Measurements from ENCODE around the gene ACOT12. TPM values are rescaled to one million over a fixed set of nuclear protein-coding genes. Genes with fewer than 3 reads are reported as not detected.

Gene ACOT12
- total and polyA plus RNA-seq, 7 experiments from 2014 or later = 0.46 to 1.1 TPM; not detected in 5

- intact Hi-C loops (cut with micrococcal nuclease) = no loop called here
- Mint-ChIP-seq H3K36me3 (peaks cover 5 to 38% (median 17%) of the 10 kb centered on the region in 5 donors), H3K4me1 (no peaks in the 10 kb centered on the region), H3K4me3 (no peak overlapping the region), H3K9me3 (no peaks in the 10 kb centered on the region), H3K27me3 (no peaks in the 10 kb centered on the region), H3K27ac (no peak overlapping the region)
- ChIA-PET POLR2A (no interaction called here), CTCF (interaction anchor here (0.7 kb wide), 1 partner anchor 16 kb away, joined by 3 read pairs; no protein-coding TSS in a partner anchor)
- Histone ChIP-seq H3K4me1 (ENCODE audit: control insufficient read depth in 2 of 2, insufficient read depth in 2 of 2, low read length in 2 of 2) (no peaks in the 10 kb centered on the region), H3K27ac (ENCODE audit: low read depth, low read length) (no peak overlapping the region), H3K27me3 (ENCODE audit: control insufficient read depth in 2 of 2, insufficient read depth in 2 of 2, low read length in 2 of 2) (no peaks in the 10 kb centered on the region), H3K4me3 (ENCODE audit: low read length) (no peak overlapping the region), H3K9me3 (ENCODE audit: control insufficient read depth in 2 of 3, low read length in 3 of 3) (no peaks in the 10 kb centered on the region), H3K36me3 (ENCODE audit: control insufficient read depth in 2 of 3, insufficient read depth in 3 of 3, low read length in 3 of 3) (peaks cover 0 to 27% (median 4%) of the 10 kb centered on the region in 3 experiments)
- no peak for DNase-seq
- ATAC-seq = no peak
Measured at GRCh38 chr5:81315830-81316229, 78.1 kb downstream of the ACOT12 start.

- Histone ChIP-seq H3K9me3 (ENCODE audit: control insufficient read depth in 2 of 3, low read length in 3 of 3) (no peaks in the 10 kb centered on the region), H3K27ac (ENCODE audit: low read depth, low read length) (no peak overlapping the region), H3K4me1 (ENCODE audit: control insufficient read depth in 2 of 2, insufficient read depth in 2 of 2, low read length in 2 of 2) (no peaks in the 10 kb centered on the region), H3K36me3 (ENCODE audit: control insufficient read depth in 2 of 3, insufficient read depth in 3 of 3, low read length in 3 of 3) (peaks cover 0 to 31% (median 4%) of the 10 kb centered on the region in 3 experiments), H3K27me3 (ENCODE audit: control insufficient read depth in 2 of 2, insufficient read depth in 2 of 2, low read length in 2 of 2) (no peaks in the 10 kb centered on the region), H3K4me3 (ENCODE audit: low read length) (no peak overlapping the region)
- ATAC-seq (no peak), DNase-seq (no peak)
- intact Hi-C loops (cut with micrococcal nuclease) = no loop called here
- no peaks in the 10 kb centered on the region for H3K27me3 Mint-ChIP-seq
- H3K27ac Mint-ChIP-seq = no peak overlapping the region
- peaks cover 6 to 42% (median 17%) of the 10 kb centered on the region in 5 donors for H3K36me3 Mint-ChIP-seq
- CTCF ChIA-PET = interaction anchor here (0.7 kb wide), 1 partner anchor 16 kb away, joined by 3 read pairs; no protein-coding TSS in a partner anchor
- no peak overlapping the region for H3K4me3 Mint-ChIP-seq
- no peaks in the 10 kb centered on the region for H3K9me3 Mint-ChIP-seq
- POLR2A ChIA-PET = no interaction called here
- no peaks in the 10 kb centered on the region for H3K4me1 Mint-ChIP-seq
Measured at GRCh38 chr5:81315336-81315735, 78.6 kb downstream of the ACOT12 start.

GRCh38 chr5:81314581-81314980 lies 79.4 kb downstream of the ACOT12 start:
- Histone ChIP-seq H3K27me3 (ENCODE audit: control insufficient read depth in 2 of 2, insufficient read depth in 2 of 2, low read length in 2 of 2) (no peaks in the 10 kb centered on the region), H3K4me3 (ENCODE audit: low read length) (no peak overlapping the region), H3K27ac (ENCODE audit: low read depth, low read length) (no peak overlapping the region), H3K9me3 (ENCODE audit: control insufficient read depth in 2 of 3, low read length in 3 of 3) (no peaks in the 10 kb centered on the region), H3K4me1 (ENCODE audit: control insufficient read depth in 2 of 2, insufficient read depth in 2 of 2, low read length in 2 of 2) (no peaks in the 10 kb centered on the region), H3K36me3 (ENCODE audit: control insufficient read depth in 2 of 3, insufficient read depth in 3 of 3, low read length in 3 of 3) (peaks cover 0 to 39% (median 6%) of the 10 kb centered on the region in 3 experiments)
- intact Hi-C loops (cut with micrococcal nuclease) = no loop called here
- Mint-ChIP-seq H3K4me1 (no peaks in the 10 kb centered on the region), H3K27ac (no peak overlapping the region), H3K36me3 (peaks cover 6 to 46% (median 17%) of the 10 kb centered on the region in 5 donors), H3K27me3 (no peaks in the 10 kb centered on the region), H3K9me3 (no peaks in the 10 kb centered on the region), H3K4me3 (no peak overlapping the region)
- ChIA-PET CTCF (no interaction called here), POLR2A (no interaction called here)
- ATAC-seq (no peak), DNase-seq (no peak)

- Mint-ChIP-seq H3K27ac (no peak overlapping the region), H3K4me1 (peaks cover 0 to 3% (median 0%) of the 10 kb centered on the region in 7 donors), H3K27me3 (no peaks in the 10 kb centered on the region), H3K4me3 (no peak overlapping the region), H3K9me3 (no peaks in the 10 kb centered on the region), H3K36me3 (peaks cover 6 to 54% (median 19%) of the 10 kb centered on the region in 5 donors)
- Histone ChIP-seq H3K4me1 (ENCODE audit: control insufficient read depth in 2 of 2, insufficient read depth in 2 of 2, low read length in 2 of 2) (no peaks in the 10 kb centered on the region), H3K36me3 (ENCODE audit: control insufficient read depth in 2 of 3, insufficient read depth in 3 of 3, low read length in 3 of 3) (peaks cover 0 to 41% (median 9%) of the 10 kb centered on the region in 3 experiments), H3K27me3 (ENCODE audit: control insufficient read depth in 2 of 2, insufficient read depth in 2 of 2, low read length in 2 of 2) (no peaks in the 10 kb centered on the region), H3K27ac (ENCODE audit: low read depth, low read length) (no peak overlapping the region), H3K9me3 (ENCODE audit: control insufficient read depth in 2 of 3, low read length in 3 of 3) (no peaks in the 10 kb centered on the region), H3K4me3 (ENCODE audit: low read length) (no peak overlapping the region)
- no peak for DNase-seq
- ATAC-seq = no peak
- ChIA-PET CTCF (no interaction called here), POLR2A (no interaction called here)
- intact Hi-C loops (cut with micrococcal nuclease) = no loop called here
Measured at GRCh38 chr5:81313686-81314085, 80.2 kb downstream of the ACOT12 start.

- ATAC-seq (no peak), DNase-seq (no peak)
- Histone ChIP-seq H3K36me3 (ENCODE audit: control insufficient read depth in 2 of 3, insufficient read depth in 3 of 3, low read length in 3 of 3) (peaks cover 0 to 41% (median 9%) of the 10 kb centered on the region in 3 experiments), H3K9me3 (ENCODE audit: control insufficient read depth in 2 of 3, low read length in 3 of 3) (no peaks in the 10 kb centered on the region), H3K27me3 (ENCODE audit: control insufficient read depth in 2 of 2, insufficient read depth in 2 of 2, low read length in 2 of 2) (no peaks in the 10 kb centered on the region), H3K4me3 (ENCODE audit: low read length) (no peak overlapping the region), H3K27ac (ENCODE audit: low read depth, low read length) (no peak overlapping the region), H3K4me1 (ENCODE audit: control insufficient read depth in 2 of 2, insufficient read depth in 2 of 2, low read length in 2 of 2) (no peaks in the 10 kb centered on the region)
- no peaks in the 10 kb centered on the region for H3K9me3 Mint-ChIP-seq
- H3K4me3 Mint-ChIP-seq = no peak overlapping the region
- H3K27me3 Mint-ChIP-seq = no peaks in the 10 kb centered on the region
- peaks cover 0 to 3% (median 0%) of the 10 kb centered on the region in 7 donors for H3K4me1 Mint-ChIP-seq
- POLR2A ChIA-PET = no interaction called here
- CTCF ChIA-PET = no interaction called here
- no peak overlapping the region for H3K27ac Mint-ChIP-seq
- H3K36me3 Mint-ChIP-seq = peaks cover 6 to 54% (median 20%) of the 10 kb centered on the region in 5 donors
- intact Hi-C loops (cut with micrococcal nuclease) = no loop called here
Measured at GRCh38 chr5:81313278-81313677, 80.7 kb downstream of the ACOT12 start.

- Mint-ChIP-seq H3K9me3 (no peaks in the 10 kb centered on the region), H3K4me1 (peaks cover 0 to 10% (median 3%) of the 10 kb centered on the region in 7 donors), H3K27ac (peak overlapping the region in 4 of 9 donors; percentile 6 to 54 (median 28)), H3K4me3 (no peak overlapping the region), H3K36me3 (peaks cover 6 to 50% (median 19%) of the 10 kb centered on the region in 5 donors), H3K27me3 (no peaks in the 10 kb centered on the region)
- ChIA-PET POLR2A (no interaction called here), CTCF (interaction anchor here (2.0 kb wide), 1 partner anchor 10 kb away, joined by 5 read pairs; no protein-coding TSS in a partner anchor)
- Histone ChIP-seq H3K9me3 (ENCODE audit: control insufficient read depth in 2 of 3, low read length in 3 of 3) (no peaks in the 10 kb centered on the region), H3K27me3 (ENCODE audit: control insufficient read depth in 2 of 2, insufficient read depth in 2 of 2, low read length in 2 of 2) (no peaks in the 10 kb centered on the region), H3K4me1 (ENCODE audit: control insufficient read depth in 2 of 2, insufficient read depth in 2 of 2, low read length in 2 of 2) (no peaks in the 10 kb centered on the region), H3K4me3 (ENCODE audit: low read length) (no peak overlapping the region), H3K36me3 (ENCODE audit: control insufficient read depth in 2 of 3, insufficient read depth in 3 of 3, low read length in 3 of 3) (peaks cover 0 to 41% (median 9%) of the 10 kb centered on the region in 3 experiments), H3K27ac (ENCODE audit: low read depth, low read length) (no peak overlapping the region)
- intact Hi-C loops (cut with micrococcal nuclease) = no loop called here
- ATAC-seq (no peak), DNase-seq (no peak)
Measured at GRCh38 chr5:81310402-81311063, 83.4 kb downstream of the ACOT12 start.

- no peak overlapping the region for H3K4me3 Mint-ChIP-seq
- Histone ChIP-seq H3K9me3 (ENCODE audit: control insufficient read depth in 2 of 3, low read length in 3 of 3) (no peaks in the 10 kb centered on the region), H3K36me3 (ENCODE audit: control insufficient read depth in 2 of 3, insufficient read depth in 3 of 3, low read length in 3 of 3) (peaks cover 0 to 38% (median 9%) of the 10 kb centered on the region in 3 experiments), H3K4me3 (ENCODE audit: low read length) (no peak overlapping the region), H3K4me1 (ENCODE audit: control insufficient read depth in 2 of 2, insufficient read depth in 2 of 2, low read length in 2 of 2) (no peaks in the 10 kb centered on the region), H3K27me3 (ENCODE audit: control insufficient read depth in 2 of 2, insufficient read depth in 2 of 2, low read length in 2 of 2) (no peaks in the 10 kb centered on the region), H3K27ac (ENCODE audit: low read depth, low read length) (no peak overlapping the region)
- POLR2A ChIA-PET = no interaction called here
- peaks cover 7 to 23% (median 15%) of the 10 kb centered on the region in 7 donors for H3K4me1 Mint-ChIP-seq
- DNase-seq (no peak), ATAC-seq (no peak)
- no peaks in the 10 kb centered on the region for H3K9me3 Mint-ChIP-seq
- CTCF ChIA-PET = no interaction called here
- H3K27me3 Mint-ChIP-seq = no peaks in the 10 kb centered on the region
- intact Hi-C loops (cut with micrococcal nuclease) = loop anchor here (10.0 kb wide), 4 partner anchors 226 to 1314 kb away; partner anchors contain the start of gene MTX3 (in 1 of the 2)
- H3K27ac Mint-ChIP-seq = peak overlapping the region in 1 of 9 donors; percentile 41
- H3K36me3 Mint-ChIP-seq = peaks cover 12 to 43% (median 22%) of the 10 kb centered on the region in 5 donors
Measured at GRCh38 chr5:81308836-81309235, 85.1 kb downstream of the ACOT12 start.

All from naive thymus-derived CD4-positive, alpha-beta T cell (primary cell).